ENCODE results near the gene PTPRA. TPM values are rescaled to one million over a fixed set of nuclear protein-coding genes. Genes with fewer than 3 reads are reported as not detected.

Gene PTPRA
- total and polyA plus RNA-seq, 2 of the 8 experiments (the other 6 are each of a cell fraction or from before 2014, with no cell fraction given), result 47.7 to 51.3 TPM

DNA sequence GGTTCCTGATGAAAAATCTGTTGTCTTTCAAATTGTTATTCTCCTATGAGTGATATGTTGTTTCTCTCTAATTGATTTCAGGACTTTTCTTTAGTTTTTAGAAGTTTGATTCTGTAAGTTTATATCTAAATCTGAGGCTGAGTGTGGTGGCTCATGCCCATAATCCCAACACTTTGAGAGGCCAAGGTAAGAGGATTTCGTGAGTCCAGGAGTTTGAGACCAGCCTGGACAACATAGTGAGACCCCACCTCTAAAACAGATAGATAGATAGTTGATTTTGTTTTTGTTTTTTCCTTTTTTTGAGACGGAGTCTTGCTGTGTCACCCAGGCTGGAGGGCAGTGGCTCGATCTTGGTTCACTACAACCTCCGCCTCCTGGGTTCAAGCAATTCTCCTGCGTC, 64.6 kb downstream of the PTPRA start:
- ChIA-PET CTCF (ENCODE audit: partially characterized antibody) (interaction anchor here (0.8 kb wide), 2 partner anchors 28 to 149 kb away, joined by 3 read pairs; no protein-coding TSS in a partner anchor), POLR2A (ENCODE audit: partially characterized antibody) (no interaction called here)
- H3K9me3 ChIP-seq (ENCODE audit: insufficient read depth in 2 of 2, low read depth in 1 of 2, low read length in 1 of 2), result no peaks in the 10 kb centered on the region
- H3K27ac ChIP-seq (ENCODE audit: low read depth, low read length), result no peak overlapping the region
- no peaks in the 10 kb centered on the region for H3K36me3 ChIP-seq (ENCODE audit: control insufficient read depth in 2 of 4, insufficient read depth in 4 of 4, low read length in 3 of 4)
- no peaks in the 10 kb centered on the region for H4K20me1 ChIP-seq (replicated peaks in 1 of 2; ENCODE audit: control insufficient read depth in 1 of 2, insufficient read depth in 2 of 2, low read length in 2 of 2)
- H3K56ac ChIP-seq (replicated peaks; ENCODE audit: insufficient read length, low read depth, low read length), result no peak overlapping the region
- H3K4ac ChIP-seq (replicated peaks; ENCODE audit: insufficient read length, low read depth, low read length), result no peak overlapping the region
- no peak overlapping the region for H3K9ac ChIP-seq (replicated peaks in 1 of 4; ENCODE audit: extremely low read depth in 1 of 4, low read depth in 3 of 4, low read length in 3 of 4)
- FAIRE-seq (no peak), DNase-seq (ENCODE audit: low read depth in 1 of 2, low spot score in 2 of 2) (no peak)
- no peak overlapping the region for H4K5ac ChIP-seq (ENCODE audit: insufficient read length, low read depth, low read length)
- H3K4me2 ChIP-seq (ENCODE audit: insufficient read depth in 1 of 2, low read depth in 2 of 2, low read length in 2 of 2), result no peak overlapping the region
- no peaks in the 10 kb centered on the region for H3K23me2 ChIP-seq (ENCODE audit: low read depth, low read length)
- no peaks in the 10 kb centered on the region for H3K27me3 ChIP-seq (replicated peaks in 1 of 4; ENCODE audit: control insufficient read depth in 3 of 4, extremely low read depth in 1 of 4, insufficient read depth in 3 of 4, low read length in 3 of 4)
- no peak overlapping the region for H2BK5ac ChIP-seq (ENCODE audit: low read depth, low read length)
- H2BK20ac ChIP-seq (ENCODE audit: low read length), result no peak overlapping the region
- H2BK120ac ChIP-seq (replicated peaks; ENCODE audit: low read depth, low read length), result no peak overlapping the region
- no peak overlapping the region for H2AK5ac ChIP-seq (ENCODE audit: low read depth, low read length)
- peaks cover 0 to 6% of the 10 kb centered on the region in 2 experiments; a peak in 2 of 4 replicates for H3K79me2 ChIP-seq (ENCODE audit: control insufficient read depth in 1 of 2, insufficient read depth in 2 of 2, low read length in 2 of 2)
- 94% methylated on average over 5 of the region's 5 CpGs; no CpG with 5 or more reads in 1 of the 2 experiments for WGBS, 2 experiments (ENCODE audit: extremely low coverage in 1 of 2, insufficient coverage in 1 of 2, insufficient read length in 1 of 2, insufficient replicate concordance in 2 of 2, low coverage in 1 of 2, low lambda C conversion rate in 2 of 2, missing lambda C conversion rate in 1 of 2)
- no peak overlapping the region for H2BK12ac ChIP-seq (ENCODE audit: low read depth, low read length)
- H3K18ac ChIP-seq (ENCODE audit: extremely low read depth, low read length), result no peak overlapping the region
- H4K91ac ChIP-seq (replicated peaks; ENCODE audit: insufficient read length, low read length), result no peak overlapping the region
- H3K4me1 ChIP-seq (replicated peaks in 1 of 4; ENCODE audit: control insufficient read depth in 3 of 4, insufficient read depth in 4 of 4, low read length in 3 of 4), result no peaks in the 10 kb centered on the region; a peak in 1 of 7 replicates
- no peak overlapping the region for H3K4me3 ChIP-seq (ENCODE audit: extremely low read depth in 1 of 4, insufficient read depth in 2 of 4, low read depth in 3 of 4, low read length in 4 of 4)
- no peak overlapping the region for H2BK15ac ChIP-seq (ENCODE audit: low read length)
- H3K14ac ChIP-seq (ENCODE audit: insufficient read length), result no peak overlapping the region
- no peak overlapping the region for H3K23ac ChIP-seq (ENCODE audit: insufficient read length)
- H2AFZ ChIP-seq (ENCODE audit: low read length), result no peak overlapping the region
- no peaks in the 10 kb centered on the region for H3K79me1 ChIP-seq (ENCODE audit: low read depth, low read length)
- no peak overlapping the region for H4K8ac ChIP-seq (ENCODE audit: extremely low read depth, insufficient read depth, low read length)
- no peak for TF ChIP-seq SP4 (IDR thresholded peaks at IDR 0.05; ENCODE audit: low read length)
- TF ChIP-seq, protein P1, sequence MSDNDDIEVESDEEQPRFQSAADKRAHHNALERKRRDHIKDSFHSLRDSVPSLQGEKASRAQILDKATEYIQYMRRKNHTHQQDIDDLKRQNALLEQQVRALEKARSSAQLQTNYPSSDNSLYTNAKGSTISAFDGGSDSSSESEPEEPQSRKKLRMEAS (IDR thresholded peaks at IDR 0.05), result no peak
- TF ChIP-seq, protein P2, sequence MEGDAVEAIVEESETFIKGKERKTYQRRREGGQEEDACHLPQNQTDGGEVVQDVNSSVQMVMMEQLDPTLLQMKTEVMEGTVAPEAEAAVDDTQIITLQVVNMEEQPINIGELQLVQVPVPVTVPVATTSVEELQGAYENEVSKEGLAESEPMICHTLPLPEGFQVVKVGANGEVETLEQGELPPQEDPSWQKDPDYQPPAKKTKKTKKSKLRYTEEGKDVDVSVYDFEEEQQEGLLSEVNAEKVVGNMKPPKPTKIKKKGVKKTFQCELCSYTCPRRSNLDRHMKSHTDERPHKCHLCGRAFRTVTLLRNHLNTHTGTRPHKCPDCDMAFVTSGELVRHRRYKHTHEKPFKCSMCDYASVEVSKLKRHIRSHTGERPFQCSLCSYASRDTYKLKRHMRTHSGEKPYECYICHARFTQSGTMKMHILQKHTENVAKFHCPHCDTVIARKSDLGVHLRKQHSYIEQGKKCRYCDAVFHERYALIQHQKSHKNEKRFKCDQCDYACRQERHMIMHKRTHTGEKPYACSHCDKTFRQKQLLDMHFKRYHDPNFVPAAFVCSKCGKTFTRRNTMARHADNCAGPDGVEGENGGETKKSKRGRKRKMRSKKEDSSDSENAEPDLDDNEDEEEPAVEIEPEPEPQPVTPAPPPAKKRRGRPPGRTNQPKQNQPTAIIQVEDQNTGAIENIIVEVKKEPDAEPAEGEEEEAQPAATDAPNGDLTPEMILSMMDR (IDR thresholded peaks at IDR 0.05; ENCODE audit: control extremely low read depth in 1 of 3, insufficient read depth in 1 of 3, low read depth in 1 of 3, low read length in 3 of 3), result no peak
- no peak for TF ChIP-seq JUND (IDR thresholded peaks at IDR 0.05; ENCODE audit: low read length)
- no peak for TF ChIP-seq GTF2F1 (IDR thresholded peaks at IDR 0.05; ENCODE audit: borderline replicate concordance, low read depth, low read length)
- no peak for TF ChIP-seq POLR2AphosphoS5 (IDR thresholded peaks at IDR 0.05; ENCODE audit: low read depth, low read length)
- no peak for TF ChIP-seq RNF2 (IDR thresholded peaks at IDR 0.05; ENCODE audit: borderline replicate concordance, low read depth, low read length, missing control alignments, poor library complexity, severe bottlenecking)
- TF ChIP-seq CREB1 (IDR thresholded peaks at IDR 0.05), result no peak
- no peak for TF ChIP-seq SIX5 (IDR thresholded peaks at IDR 0.05; ENCODE audit: low read depth, low read length)
- no peak for TF ChIP-seq KDM4A (IDR thresholded peaks at IDR 0.05; ENCODE audit: low read depth, low read length, severe bottlenecking)
- TF ChIP-seq, protein P3, sequence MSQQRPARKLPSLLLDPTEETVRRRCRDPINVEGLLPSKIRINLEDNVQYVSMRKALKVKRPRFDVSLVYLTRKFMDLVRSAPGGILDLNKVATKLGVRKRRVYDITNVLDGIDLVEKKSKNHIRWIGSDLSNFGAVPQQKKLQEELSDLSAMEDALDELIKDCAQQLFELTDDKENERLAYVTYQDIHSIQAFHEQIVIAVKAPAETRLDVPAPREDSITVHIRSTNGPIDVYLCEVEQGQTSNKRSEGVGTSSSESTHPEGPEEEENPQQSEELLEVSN (IDR thresholded peaks at IDR 0.05), result no peak
